GM12878 (cell line): ENCODE measurements around the gene ABL2. TPM values are rescaled to one million over a fixed set of nuclear protein-coding genes. Genes with fewer than 3 reads are reported as not detected.
"Not testable (repeated sequence)": the region's sequence is repeated elsewhere in the genome, so short reads cannot be mapped to it uniquely, and the experiment has no call there.

Source experiments
- ATAC-seq: fragments of 200-7000 bp; cut with Tn5 transposase; 3 replicates; pipeline ENCODE4 v1.9.1; 2020; ENCODE audit warnings: mild to moderate bottlenecking, moderate library complexity
- BruUV-seq: library from RNA; stranded (reverse); fragments of 400-500 nt; replicated peaks from 2 replicates; lab custom pipeline; 2021; lab: Mats Ljungman, UMichigan
- CTCF ChIA-PET: fragments of 300-600 bp; sonication (Branson Sonifier 250); formaldehyde crosslinking; extraction: SDS; loops from one replicate; lab custom pipeline; 2021; ENCODE audit warnings: inconsistent platforms; lab: Yijun Ruan, JAX
- POLR2A ChIA-PET: fragments of 350-600 bp; formaldehyde crosslinking; extraction: SDS; loops from one replicate; lab custom pipeline; 2021; ENCODE audit warnings: inconsistent platforms; lab: Charles Lee
- RAD21 ChIA-PET: fragments of 300-600 bp; sonication (Branson Sonifier 250); formaldehyde crosslinking; loops from one replicate; lab custom pipeline; 2023; ENCODE audit warnings: antibody characterized with exemption; ENCODE audit not compliant: unreplicated experiment; lab: Charles Lee
- SMC1A ChIA-PET: fragments of 300-600 bp; sonication (Branson Sonifier 250); formaldehyde crosslinking; loops from one replicate; lab custom pipeline; 2023; ENCODE audit not compliant: unreplicated experiment, uncharacterized antibody; lab: Charles Lee
- DNase-seq: peaks from one replicate; pipeline ENCODE4 v3.0.0-alpha.2; 2011; ENCODE audit warnings: low read depth, low spot score
- FAIRE-seq: peaks from 3 replicates; lab custom pipeline; 2011; peaks lifted over from hg19 to GRCh38; lab: Jason Lieb, UNC
- H2AFZ ChIP-seq: 2 replicates; pipeline ENCODE4 v1.6.0; 2011; ENCODE audit warnings: low read depth, low read length, control low read depth; ENCODE audit not compliant: control insufficient read depth
- H3K27ac ChIP-seq: 2 replicates; pipeline ENCODE4 v1.5.1; 2011; ENCODE audit warnings: control low read depth; ENCODE audit not compliant: control insufficient read depth, insufficient read depth
- H3K27me3 ChIP-seq, 2 experiments: replicated peaks in 1 of 2; 2 replicates each; pipeline versions ENCODE4 v1.6.0 to v1.6.1; 2011; ENCODE audit warnings: low read length in 1 of 2; ENCODE audit not compliant: control insufficient read depth in 2 of 2, insufficient read depth in 2 of 2
- H3K36me3 ChIP-seq, 2 experiments: 2 replicates each; pipeline ENCODE4 v1.5.1; 2011; ENCODE audit warnings: low read length in 1 of 2; ENCODE audit not compliant: control insufficient read depth in 2 of 2, insufficient read depth in 2 of 2
- H3K4me1 ChIP-seq: 2 replicates; pipeline ENCODE4 v1.6.1; 2011; ENCODE audit warnings: mild to moderate bottlenecking, low read length, moderate library complexity, mixed read lengths; ENCODE audit not compliant: control insufficient read depth, insufficient read depth
- H3K4me2 ChIP-seq: 2 replicates; pipeline ENCODE4 v1.6.0; 2011; ENCODE audit warnings: control low read depth; ENCODE audit not compliant: control insufficient read depth, insufficient read depth
- H3K4me3 ChIP-seq: fragments of 200-600 bp; sonication (generic); 2 replicates; pipeline ENCODE4 v1.5.1; 2016
- H3K79me2 ChIP-seq: 2 replicates; pipeline ENCODE4 v1.6.0; 2011; ENCODE audit warnings: low read length; ENCODE audit not compliant: control insufficient read depth, insufficient read depth
- H3K9ac ChIP-seq: 2 replicates; pipeline ENCODE4 v1.8.0; 2011; ENCODE audit warnings: low read length, control low read depth, mixed read lengths; ENCODE audit not compliant: control insufficient read depth, insufficient read depth
- H3K9me3 ChIP-seq: replicated peaks from 3 replicates; pipeline ENCODE4 v1.5.1; 2011; ENCODE audit warnings: mild to moderate bottlenecking, low read length; ENCODE audit not compliant: control insufficient read depth, insufficient read depth
- H4K20me1 ChIP-seq: 2 replicates; pipeline ENCODE4 v1.6.0; 2011; ENCODE audit not compliant: control insufficient read depth, insufficient read depth
- PAX8 ChIP-seq: fragments of 450-650 bp; IDR thresholded peaks from 2 replicates; pipeline ENCODE4 v1.6.1; 2017; ENCODE audit warnings: mild to moderate bottlenecking, moderate library complexity
- STAT1 ChIP-seq: fragments of 450-650 bp; conservative IDR thresholded peaks from 2 replicates; pipeline ENCODE4 v1.6.1; 2014; ENCODE audit warnings: antibody characterized with exemption, mild to moderate bottlenecking
- ZNF207 ChIP-seq: fragments of 450-650 bp; IDR thresholded peaks from 2 replicates; pipeline ENCODE4 v1.6.1; 2014; ENCODE audit warnings: antibody characterized with exemption, mild to moderate bottlenecking, borderline replicate concordance
- WGBS: methylation state at CpG from one replicate; pipeline ENCODE4 v1.1.6; 2016; ENCODE audit warnings: low lambda C conversion rate; ENCODE audit not compliant: insufficient replicate concordance, insufficient coverage; ENCODE audit errors: missing lambda C conversion rate; 5-methylcytosine and 5-hydroxymethylcytosine counted together
- in situ Hi-C: fragments of 300-500 bp; cut with MboI; formaldehyde crosslinking; loops from 9 replicates; pipeline ENCODE4 v1.14.3; 2018; ENCODE audit warnings: mixed read lengths
- intact Hi-C: fragments of 100-400 bp; cut with micrococcal nuclease; formaldehyde crosslinking; loops from one replicate; pipeline ENCODE4 v1.14.2; 2022; ENCODE audit not compliant: unreplicated experiment
- polyA plus RNA-seq, 11 experiments: library from polyadenylated mRNA; depleted of rRNA in 4 of 11; unstranded in 6 of 11; stranded (reverse) in 5 of 11; fragments of >200 nt; fragmentation: Nextera tagmentation in 4 of 11; fragmentation: Illumina TruSeq in 1 of 11; extraction: Ambion mirVana in 4 of 11; extraction: Trizol in 1 of 11; gene quantifications; 1 replicate in 1 of 11; 2 replicates in 10 of 11; pipeline versions ENCODE4 v1.2.1 to v1.2.3, GENCODE V29; 2011 to 2016; ENCODE audit warnings: inconsistent platforms in 2 of 11, missing spikeins in 2 of 11, low read depth in 1 of 11
- total RNA-seq, 4 experiments: library from RNA; depleted of rRNA in 3 of 4; stranded (reverse); fragments of >200 nt in 3 of 4; fragmentation: Illumina TruSeq in 1 of 4; extraction: Trizol in 1 of 4; gene quantifications; 2 replicates each; pipeline versions ENCODE4 v1.2.1 to v1.2.3, GENCODE V29; 2013 to 2021
- TF ChIP-seq, protein P1 (sequence below): fragments of 450-650 bp; IDR thresholded peaks from 2 replicates; pipeline ENCODE4 v1.6.1; 2017; ENCODE audit warnings: mild to moderate bottlenecking, moderate library complexity
- TF ChIP-seq, protein P2 (sequence below): fragments of 150-350 bp; IDR thresholded peaks from 2 replicates; pipeline ENCODE4 v1.6.1; 2016; ENCODE audit warnings: low read depth, low read length

ABL2 gene
- total and polyA plus RNA-seq, 10 of the 15 experiments (the other 5 are each of a cell fraction or from before 2014, with no cell fraction given), result 0.57 to 9.4 (median 3.6) TPM

DNA sequence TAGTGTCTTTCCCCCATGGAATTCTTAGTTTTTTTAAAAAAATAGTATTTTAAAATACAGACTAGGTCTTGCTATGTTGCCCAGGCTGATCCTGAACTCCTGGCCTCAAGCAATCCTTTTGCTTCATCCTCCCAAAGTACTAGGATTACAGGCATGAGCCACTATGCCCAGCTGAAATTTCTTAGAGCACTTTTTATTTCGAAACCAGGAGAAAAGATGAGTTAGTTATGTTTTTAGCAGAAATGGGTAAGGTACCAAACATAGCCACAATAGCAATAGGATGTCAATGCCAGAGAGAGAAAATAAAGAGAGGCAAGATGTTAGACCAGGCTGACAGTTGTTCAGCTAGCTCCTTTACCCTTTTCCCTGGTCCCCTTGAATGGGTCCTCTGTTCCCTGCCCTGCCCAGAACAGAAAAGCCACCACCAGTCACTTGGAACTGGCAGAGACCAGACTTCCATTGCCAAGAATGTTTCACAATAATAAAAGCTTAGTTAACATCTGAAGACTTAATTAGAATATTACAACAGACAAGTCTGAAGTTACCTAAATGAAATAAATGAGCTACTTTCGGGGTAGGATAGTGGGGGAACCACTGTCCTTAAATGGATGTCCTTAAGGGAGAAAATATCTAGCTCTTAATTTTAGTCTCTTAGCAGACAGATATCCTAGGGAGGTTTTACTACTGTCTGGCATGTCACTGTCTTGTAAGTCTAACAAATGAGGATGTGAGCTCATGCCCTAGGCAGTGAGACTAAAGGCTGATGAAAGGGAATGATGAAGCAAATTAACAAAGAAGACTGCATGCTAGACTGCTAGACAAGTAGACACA, 54.3 kb downstream of the ABL2 start:
- H3K9ac ChIP-seq, result no peak overlapping the region
- no peak overlapping the region for H3K4me2 ChIP-seq
- no peak overlapping the region for H3K27ac ChIP-seq
- H3K27me3 ChIP-seq, result no peaks in the 10 kb centered on the region
- H3K9me3 ChIP-seq, result no peaks in the 10 kb centered on the region
- ATAC-seq (0 out of 3 replicates have a peak, but pooled peaks have one; percentile 17), DNase-seq (no peak), FAIRE-seq (no peak)
- TF ChIP-seq, protein P1, sequence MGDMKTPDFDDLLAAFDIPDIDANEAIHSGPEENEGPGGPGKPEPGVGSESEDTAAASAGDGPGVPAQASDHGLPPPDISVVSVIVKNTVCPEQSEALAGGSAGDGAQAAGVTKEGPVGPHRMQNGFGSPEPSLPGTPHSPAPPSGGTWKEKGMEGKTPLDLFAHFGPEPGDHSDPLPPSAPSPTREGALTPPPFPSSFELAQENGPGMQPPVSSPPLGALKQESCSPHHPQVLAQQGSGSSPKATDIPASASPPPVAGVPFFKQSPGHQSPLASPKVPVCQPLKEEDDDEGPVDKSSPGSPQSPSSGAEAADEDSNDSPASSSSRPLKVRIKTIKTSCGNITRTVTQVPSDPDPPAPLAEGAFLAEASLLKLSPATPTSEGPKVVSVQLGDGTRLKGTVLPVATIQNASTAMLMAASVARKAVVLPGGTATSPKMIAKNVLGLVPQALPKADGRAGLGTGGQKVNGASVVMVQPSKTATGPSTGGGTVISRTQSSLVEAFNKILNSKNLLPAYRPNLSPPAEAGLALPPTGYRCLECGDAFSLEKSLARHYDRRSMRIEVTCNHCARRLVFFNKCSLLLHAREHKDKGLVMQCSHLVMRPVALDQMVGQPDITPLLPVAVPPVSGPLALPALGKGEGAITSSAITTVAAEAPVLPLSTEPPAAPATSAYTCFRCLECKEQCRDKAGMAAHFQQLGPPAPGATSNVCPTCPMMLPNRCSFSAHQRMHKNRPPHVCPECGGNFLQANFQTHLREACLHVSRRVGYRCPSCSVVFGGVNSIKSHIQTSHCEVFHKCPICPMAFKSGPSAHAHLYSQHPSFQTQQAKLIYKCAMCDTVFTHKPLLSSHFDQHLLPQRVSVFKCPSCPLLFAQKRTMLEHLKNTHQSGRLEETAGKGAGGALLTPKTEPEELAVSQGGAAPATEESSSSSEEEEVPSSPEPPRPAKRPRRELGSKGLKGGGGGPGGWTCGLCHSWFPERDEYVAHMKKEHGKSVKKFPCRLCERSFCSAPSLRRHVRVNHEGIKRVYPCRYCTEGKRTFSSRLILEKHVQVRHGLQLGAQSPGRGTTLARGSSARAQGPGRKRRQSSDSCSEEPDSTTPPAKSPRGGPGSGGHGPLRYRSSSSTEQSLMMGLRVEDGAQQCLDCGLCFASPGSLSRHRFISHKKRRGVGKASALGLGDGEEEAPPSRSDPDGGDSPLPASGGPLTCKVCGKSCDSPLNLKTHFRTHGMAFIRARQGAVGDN, result no peak
- TF ChIP-seq ZNF207 (no peak), STAT1 (no peak), PAX8 (no peak)
- TF ChIP-seq, protein P2, sequence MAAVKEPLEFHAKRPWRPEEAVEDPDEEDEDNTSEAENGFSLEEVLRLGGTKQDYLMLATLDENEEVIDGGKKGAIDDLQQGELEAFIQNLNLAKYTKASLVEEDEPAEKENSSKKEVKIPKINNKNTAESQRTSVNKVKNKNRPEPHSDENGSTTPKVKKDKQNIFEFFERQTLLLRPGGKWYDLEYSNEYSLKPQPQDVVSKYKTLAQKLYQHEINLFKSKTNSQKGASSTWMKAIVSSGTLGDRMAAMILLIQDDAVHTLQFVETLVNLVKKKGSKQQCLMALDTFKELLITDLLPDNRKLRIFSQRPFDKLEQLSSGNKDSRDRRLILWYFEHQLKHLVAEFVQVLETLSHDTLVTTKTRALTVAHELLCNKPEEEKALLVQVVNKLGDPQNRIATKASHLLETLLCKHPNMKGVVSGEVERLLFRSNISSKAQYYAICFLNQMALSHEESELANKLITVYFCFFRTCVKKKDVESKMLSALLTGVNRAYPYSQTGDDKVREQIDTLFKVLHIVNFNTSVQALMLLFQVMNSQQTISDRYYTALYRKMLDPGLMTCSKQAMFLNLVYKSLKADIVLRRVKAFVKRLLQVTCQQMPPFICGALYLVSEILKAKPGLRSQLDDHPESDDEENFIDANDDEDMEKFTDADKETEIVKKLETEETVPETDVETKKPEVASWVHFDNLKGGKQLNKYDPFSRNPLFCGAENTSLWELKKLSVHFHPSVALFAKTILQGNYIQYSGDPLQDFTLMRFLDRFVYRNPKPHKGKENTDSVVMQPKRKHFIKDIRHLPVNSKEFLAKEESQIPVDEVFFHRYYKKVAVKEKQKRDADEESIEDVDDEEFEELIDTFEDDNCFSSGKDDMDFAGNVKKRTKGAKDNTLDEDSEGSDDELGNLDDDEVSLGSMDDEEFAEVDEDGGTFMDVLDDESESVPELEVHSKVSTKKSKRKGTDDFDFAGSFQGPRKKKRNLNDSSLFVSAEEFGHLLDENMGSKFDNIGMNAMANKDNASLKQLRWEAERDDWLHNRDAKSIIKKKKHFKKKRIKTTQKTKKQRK, result no peak
- intact Hi-C loops, result no loop called here
- H3K4me1 ChIP-seq, result no peaks in the 10 kb centered on the region
- POLR2A ChIA-PET, result interaction anchor here (0.5 kb wide), 1 partner anchor 37 kb away, joined by 3 read pairs; no protein-coding TSS in a partner anchor
- no TSS peak for BruUV-seq
- CTCF ChIA-PET, result interaction anchor here (0.6 to 1.0 kb wide), 2 partner anchors 9 to 55 kb away, joined by 3 to 4 read pairs; no protein-coding TSS in a partner anchor
- no peaks in the 10 kb centered on the region for H3K79me2 ChIP-seq
- H4K20me1 ChIP-seq, result no peaks in the 10 kb centered on the region
- in situ Hi-C loops, result no loop called here
- SMC1A ChIA-PET, result interaction anchor here (0.6 to 0.9 kb wide), 3 partner anchors 10 to 595 kb away, joined by 3 to 4 read pairs (median 3); no protein-coding TSS in a partner anchor
- H3K4me3 ChIP-seq, result no peak overlapping the region
- H3K36me3 ChIP-seq, result no peaks in the 10 kb centered on the region
- 94% methylated on average over 2 of the region's 2 CpGs for WGBS
- RAD21 ChIA-PET, result interaction anchor here (0.6 to 0.7 kb wide), 3 partner anchors 24 to 81 kb away, joined by 3 to 4 read pairs (median 4); no protein-coding TSS in a partner anchor
- no peak overlapping the region for H2AFZ ChIP-seq

DNA sequence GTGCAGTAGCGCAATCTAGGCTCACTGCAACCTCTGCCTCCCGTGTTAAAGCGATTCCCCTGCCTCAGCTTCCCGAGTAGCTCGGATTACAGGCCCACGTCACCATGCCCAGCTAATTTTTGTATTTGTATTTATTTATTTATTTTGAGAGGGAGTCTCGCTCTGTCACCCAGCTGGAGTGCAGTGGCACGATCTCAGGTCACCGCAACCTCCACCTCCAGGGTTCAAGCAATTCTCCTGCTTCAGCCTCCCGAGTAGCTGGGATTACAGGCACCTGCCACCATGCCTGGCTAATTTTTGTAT, 59.1 kb downstream of the ABL2 start:
- BruUV-seq, H3K79me2 ChIP-seq, RAD21 ChIA-PET: not testable (repeated sequence)

More for the DNA sequence above, 59.1 kb downstream of the ABL2 start:
- H4K20me1 ChIP-seq, H3K36me3 ChIP-seq, H3K4me3 ChIP-seq, SMC1A ChIA-PET, H3K27me3 ChIP-seq, FAIRE-seq, in situ Hi-C loops, CTCF ChIA-PET, H3K9ac ChIP-seq, intact Hi-C loops, H3K4me1 ChIP-seq, H2AFZ ChIP-seq, H3K27ac ChIP-seq, H3K9me3 ChIP-seq, ATAC-seq, DNase-seq, H3K4me2 ChIP-seq: not testable (repeated sequence)
- 98% methylated on average over 10 of the region's 10 CpGs for WGBS
- POLR2A ChIA-PET, result interaction anchor here (1.4 kb wide), 1 partner anchor 14 kb away, joined by 3 read pairs; no protein-coding TSS in a partner anchor
